WI38 (cell line): Measurements from ENCODE around the gene ELF3.

Experiments used
- H3K4me3 ChIP-seq: 2 replicates; pipeline ENCODE4 v1.5.1; 2011; ENCODE audit warnings: low read depth, mild to moderate bottlenecking, control low read depth, low read length
- TF ChIP-seq, protein P1 (sequence below): IDR thresholded peaks from 2 replicates; pipeline ENCODE4 v1.5.1; 2012; ENCODE audit warnings: low read depth, mild to moderate bottlenecking, control low read depth, low read length

ELF3 gene

DNA sequence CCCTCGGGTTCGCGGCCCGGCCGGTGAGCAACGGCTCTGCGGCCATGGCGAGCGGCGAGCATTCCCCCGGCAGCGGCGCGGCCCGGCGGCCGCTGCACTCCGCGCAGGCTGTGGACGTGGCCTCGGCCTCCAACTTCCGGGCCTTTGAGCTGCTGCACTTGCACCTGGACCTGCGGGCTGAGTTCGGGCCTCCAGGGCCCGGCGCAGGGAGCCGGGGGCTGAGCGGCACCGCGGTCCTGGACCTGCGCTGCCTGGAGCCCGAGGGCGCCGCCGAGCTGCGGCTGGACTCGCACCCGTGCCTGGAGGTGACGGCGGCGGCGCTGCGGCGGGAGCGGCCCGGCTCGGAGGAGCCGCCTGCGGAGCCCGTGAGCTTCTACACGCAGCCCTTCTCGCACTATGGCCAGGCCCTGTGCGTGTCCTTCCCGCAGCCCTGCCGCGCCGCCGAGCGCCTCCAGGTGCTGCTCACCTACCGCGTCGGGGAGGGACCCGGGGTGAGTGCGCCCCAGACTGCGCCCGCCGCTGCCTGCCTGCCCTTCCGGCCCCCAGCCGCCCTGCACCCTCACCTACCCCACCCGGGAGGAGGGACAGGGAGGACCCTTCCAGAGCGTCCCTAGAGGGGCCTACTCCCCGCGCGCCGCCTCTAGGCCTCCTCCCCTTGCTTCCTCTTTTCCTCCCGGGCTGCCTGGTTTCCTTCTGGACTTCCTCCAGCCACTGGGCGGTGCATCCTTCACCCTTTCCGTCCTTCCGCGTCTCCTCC, 27.6 kb upstream of the ELF3 start, which contains the start of gene RNPEP:
Gene RNPEP (plus strand): TSS at position 26 of the 757 bp plus-strand sequence. CDS start 19 bp downstream, at position 45.
- TF ChIP-seq, protein P1, sequence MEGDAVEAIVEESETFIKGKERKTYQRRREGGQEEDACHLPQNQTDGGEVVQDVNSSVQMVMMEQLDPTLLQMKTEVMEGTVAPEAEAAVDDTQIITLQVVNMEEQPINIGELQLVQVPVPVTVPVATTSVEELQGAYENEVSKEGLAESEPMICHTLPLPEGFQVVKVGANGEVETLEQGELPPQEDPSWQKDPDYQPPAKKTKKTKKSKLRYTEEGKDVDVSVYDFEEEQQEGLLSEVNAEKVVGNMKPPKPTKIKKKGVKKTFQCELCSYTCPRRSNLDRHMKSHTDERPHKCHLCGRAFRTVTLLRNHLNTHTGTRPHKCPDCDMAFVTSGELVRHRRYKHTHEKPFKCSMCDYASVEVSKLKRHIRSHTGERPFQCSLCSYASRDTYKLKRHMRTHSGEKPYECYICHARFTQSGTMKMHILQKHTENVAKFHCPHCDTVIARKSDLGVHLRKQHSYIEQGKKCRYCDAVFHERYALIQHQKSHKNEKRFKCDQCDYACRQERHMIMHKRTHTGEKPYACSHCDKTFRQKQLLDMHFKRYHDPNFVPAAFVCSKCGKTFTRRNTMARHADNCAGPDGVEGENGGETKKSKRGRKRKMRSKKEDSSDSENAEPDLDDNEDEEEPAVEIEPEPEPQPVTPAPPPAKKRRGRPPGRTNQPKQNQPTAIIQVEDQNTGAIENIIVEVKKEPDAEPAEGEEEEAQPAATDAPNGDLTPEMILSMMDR, result no peak
- H3K4me3 ChIP-seq, result peak within 1 kb of the TSS; percentile 76

DNA sequence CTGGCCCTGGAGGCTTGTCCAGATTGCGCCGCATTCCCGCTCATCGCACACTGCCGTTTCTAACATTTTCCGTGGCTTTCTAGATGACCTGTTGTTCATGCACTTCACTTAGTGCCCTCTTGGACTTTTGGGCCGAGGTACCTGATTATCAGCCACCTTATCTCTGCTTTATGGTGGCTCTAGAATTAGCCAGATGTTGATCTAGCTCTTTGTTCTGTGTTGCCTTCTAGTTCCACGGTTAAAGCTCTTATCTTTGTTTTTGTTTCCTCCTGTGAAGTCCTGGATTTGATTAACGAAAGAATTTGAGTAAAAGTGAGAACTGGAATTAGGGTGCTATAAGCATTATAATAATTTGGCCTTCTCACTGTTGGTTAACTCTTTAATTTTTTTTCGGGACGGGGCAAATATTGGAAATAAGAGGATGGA, 27.0 kb upstream of the ELF3 start:
- TF ChIP-seq, protein P1, result no peak
- H3K4me3 ChIP-seq, result peak overlapping the region; percentile 76

DNA sequence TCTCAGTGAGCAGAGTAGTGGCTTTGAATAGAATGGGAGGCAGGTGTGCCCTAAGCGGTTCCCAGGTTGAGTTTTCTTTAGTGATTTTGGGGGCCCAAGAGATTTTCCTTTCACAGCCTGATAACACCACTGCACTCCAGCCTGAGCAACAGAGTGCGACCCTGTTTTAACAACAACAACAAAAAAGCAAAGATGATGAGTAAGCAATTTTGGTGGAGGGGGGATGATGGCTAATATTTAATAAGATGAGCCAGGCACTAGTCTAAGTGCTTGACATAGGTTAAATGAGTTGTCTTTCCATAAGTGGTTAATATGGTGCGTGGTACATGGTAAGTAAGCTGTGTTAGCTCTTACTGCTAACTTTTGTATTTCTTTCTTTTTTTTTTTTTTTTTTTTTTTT, 25.9 kb upstream of the ELF3 start:
- no peak overlapping the region for H3K4me3 ChIP-seq
- TF ChIP-seq, protein P1, result no peak

DNA sequence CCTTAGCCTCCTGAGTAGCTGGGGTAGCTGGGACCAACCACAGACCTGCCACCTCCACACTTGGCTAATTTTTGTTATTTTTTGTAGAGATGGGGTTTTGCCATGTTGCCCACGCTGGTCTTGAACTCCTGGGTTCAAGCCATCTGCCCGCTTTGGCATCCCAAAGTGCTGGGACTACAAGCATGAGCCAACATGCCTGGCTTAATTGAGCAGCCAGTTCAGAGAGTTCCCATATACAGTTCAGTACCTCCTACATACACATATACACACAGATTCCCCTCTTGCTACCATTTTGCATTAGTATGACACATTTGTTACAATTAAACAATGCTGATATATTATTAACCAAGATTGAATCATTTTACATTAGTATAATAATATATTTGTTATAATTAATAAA, 25.0 kb upstream of the ELF3 start:
- H3K4me3 ChIP-seq, result no peak overlapping the region

DNA sequence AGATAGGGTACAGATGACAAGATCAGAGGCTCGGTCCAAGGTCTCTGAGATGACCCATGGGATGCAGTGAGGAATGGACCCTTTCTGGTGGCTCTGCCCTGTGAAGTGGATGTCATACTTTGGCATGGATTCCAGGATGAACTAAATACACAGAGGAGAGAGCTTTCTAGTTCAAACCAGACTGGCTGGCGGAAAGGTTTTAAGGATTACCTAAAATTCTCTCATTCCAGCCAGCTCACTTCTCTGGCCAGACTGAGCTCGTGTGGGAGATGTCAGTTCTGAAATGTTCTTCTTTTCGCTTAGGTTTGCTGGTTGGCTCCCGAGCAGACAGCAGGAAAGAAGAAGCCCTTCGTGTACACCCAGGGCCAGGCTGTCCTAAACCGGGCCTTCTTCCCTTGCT, 21.8 kb upstream of the ELF3 start:
- H3K4me3 ChIP-seq, result no peak overlapping the region
- TF ChIP-seq, protein P1, result no peak

More for the DNA sequence above, 25.0 kb upstream of the ELF3 start:
- TF ChIP-seq, protein P1, result no peak

DNA sequence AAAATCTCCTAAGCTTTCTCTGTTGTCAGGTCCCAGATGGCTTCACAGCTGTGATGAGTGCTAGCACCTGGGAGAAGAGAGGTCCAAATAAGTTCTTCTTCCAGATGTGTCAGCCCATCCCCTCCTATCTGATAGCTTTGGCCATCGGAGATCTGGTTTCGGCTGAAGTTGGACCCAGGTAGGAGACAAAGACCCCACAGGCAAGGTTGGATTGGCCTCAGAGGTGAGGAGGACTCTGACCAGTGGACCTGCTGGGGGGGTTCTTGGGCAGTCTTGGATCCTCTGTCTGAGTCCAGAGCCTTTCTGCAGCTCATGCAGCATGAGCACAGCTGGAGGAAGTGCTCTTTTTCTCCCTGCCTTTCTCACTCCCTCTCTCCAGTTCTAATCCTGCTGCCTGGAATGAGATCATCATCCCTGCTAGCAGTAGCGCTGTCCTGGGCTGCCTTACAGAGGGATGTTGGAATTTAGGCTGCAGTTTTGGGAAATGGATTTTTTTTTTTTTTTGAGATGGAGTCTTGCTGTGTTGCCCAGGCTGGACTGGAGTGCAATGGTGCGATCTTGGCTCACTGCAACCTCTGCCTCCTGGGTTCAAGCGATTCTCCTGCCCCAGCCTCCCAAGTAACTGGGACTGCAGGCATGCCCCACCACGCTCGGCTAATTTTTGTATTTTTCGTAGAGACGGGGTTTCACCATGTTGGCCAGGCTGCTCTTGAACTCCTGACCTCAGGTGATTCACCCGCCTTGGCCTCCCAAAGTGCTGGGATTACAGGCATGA, 20.8 kb upstream of the ELF3 start:
- H3K4me3 ChIP-seq, result no peak overlapping the region
- TF ChIP-seq, protein P1, result no peak

DNA sequence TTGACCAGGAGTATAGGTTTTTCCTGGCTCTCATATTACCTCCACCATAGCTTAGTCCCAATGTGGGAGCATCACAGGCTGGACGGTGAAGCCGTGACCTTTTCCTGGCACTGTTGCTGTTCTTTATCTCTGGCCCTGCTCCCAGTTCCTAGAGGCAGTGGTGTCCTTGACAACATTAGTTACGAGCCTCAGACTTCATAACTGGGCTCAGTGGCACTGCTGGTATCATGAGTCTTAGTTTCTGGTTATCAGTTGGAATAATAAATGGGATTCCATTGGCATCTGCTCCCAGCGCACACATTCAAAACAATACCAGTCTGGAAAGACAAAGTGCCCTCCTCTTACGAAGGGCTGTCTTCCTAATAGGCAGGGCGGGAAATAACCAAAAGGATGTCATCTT, 20.0 kb upstream of the ELF3 start:
- TF ChIP-seq, protein P1, result no peak
- no peak overlapping the region for H3K4me3 ChIP-seq
